Left lobe of liver (tissue), 2 donors: ENCODE results near the gene ZDHHC12. TPM values are rescaled to one million over a fixed set of nuclear protein-coding genes. Genes with fewer than 3 reads are reported as not detected.

Experiments
- ATAC-seq: fragments of 200-7000 bp; cut with Tn5 transposase; one replicate; pipeline ENCODE4 v1.9.1; 2020; ENCODE audit warnings: mild to moderate bottlenecking, moderate library complexity
- DNase-seq: peaks from one replicate; pipeline ENCODE4 v3.0.0-alpha.2; 2020; ENCODE audit warnings: low spot score
- total RNA-seq: library from RNA; stranded (reverse); gene quantifications from one replicate; pipeline ENCODE4 v1.2.1, GENCODE V29; 2021
- donor health status: DM: no; HTN: no; CAD: no; lungs with moderate emphysema.
- donor health status: DM: no; HTN: yes; CAD: no.

The ZDHHC12 gene, protein sequence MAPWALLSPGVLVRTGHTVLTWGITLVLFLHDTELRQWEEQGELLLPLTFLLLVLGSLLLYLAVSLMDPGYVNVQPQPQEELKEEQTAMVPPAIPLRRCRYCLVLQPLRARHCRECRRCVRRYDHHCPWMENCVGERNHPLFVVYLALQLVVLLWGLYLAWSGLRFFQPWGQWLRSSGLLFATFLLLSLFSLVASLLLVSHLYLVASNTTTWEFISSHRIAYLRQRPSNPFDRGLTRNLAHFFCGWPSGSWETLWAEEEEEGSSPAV
- 22.9 TPM for total RNA-seq

- ATAC-seq (peak; percentile 93), DNase-seq (peak; percentile 99)
These were observed at the start of gene ZDHHC12 for GRCh38 chr9:128723866-128724743. Gene ZDHHC12 (minus strand): TSS chr9:128724127. CDS start chr9:128724093, 34 bp downstream.

- ATAC-seq (no peak), DNase-seq (no peak)
These were observed 49.1 kb upstream of the ZDHHC12 start for GRCh38 chr9:128773049-128773448.

- ATAC-seq, result peak; percentile 96
- DNase-seq, result peak; percentile 94
These were observed 48.0 kb upstream of the ZDHHC12 start, which contains the start of gene ZER1 for GRCh38 chr9:128771745-128772519. Gene ZER1 (minus strand): TSS chr9:128771927. CDS start chr9:128755565, 16,362 bp downstream.

GRCh38 chr9:128771094-128771721 lies 47.3 kb upstream of the ZDHHC12 start:
- ATAC-seq (peak; percentile 60), DNase-seq (no peak)

- ATAC-seq, result no peak
- DNase-seq, result no peak
These were observed 46.5 kb upstream of the ZDHHC12 start for GRCh38 chr9:128770286-128771030.

DNA sequence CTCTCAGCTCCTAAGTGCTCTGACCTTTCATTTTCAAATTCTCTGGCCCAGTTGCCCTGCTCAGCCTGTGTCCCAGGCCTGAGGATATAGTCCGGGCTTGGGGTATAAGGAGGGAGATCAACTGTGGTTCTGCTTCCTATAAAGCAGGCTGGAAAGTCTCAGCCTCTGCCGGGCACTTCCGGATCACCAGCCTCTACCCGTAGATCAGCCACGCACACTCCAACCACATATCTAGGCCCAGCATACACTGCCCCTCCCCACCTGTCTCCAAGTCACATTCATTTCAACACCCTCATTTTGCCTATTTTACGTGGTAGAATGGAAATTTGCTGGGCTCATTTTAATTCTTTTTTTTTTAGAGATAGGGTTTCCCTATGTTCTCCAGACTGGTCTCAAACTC lies 44.7 kb upstream of the ZDHHC12 start:
- ATAC-seq (no peak), DNase-seq (no peak)

DNA sequence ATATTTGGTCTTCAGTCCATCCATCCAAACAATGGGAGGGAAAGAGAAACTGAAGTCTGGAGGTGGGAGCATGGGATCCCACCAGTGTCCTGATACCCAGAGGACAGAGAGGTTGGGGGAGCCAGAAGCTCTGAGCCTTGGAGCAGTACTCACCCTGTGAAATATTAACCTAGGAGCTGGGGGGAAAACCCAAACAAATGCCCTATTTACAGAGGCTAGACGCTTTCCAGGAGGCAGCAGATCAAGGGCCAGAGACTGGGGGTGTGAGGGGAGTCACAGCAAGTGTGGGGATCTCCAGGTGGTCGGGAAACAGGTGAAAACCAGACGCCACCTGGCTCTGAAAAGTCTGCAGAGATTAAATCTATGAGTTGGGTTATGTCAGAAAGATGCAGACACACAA lies 41.6 kb upstream of the ZDHHC12 start:
- peak; percentile 68 for DNase-seq
- ATAC-seq, result peak; percentile 73

GRCh38 chr9:128764361-128764760 lies 40.4 kb upstream of the ZDHHC12 start:
- ATAC-seq, result no peak
- DNase-seq, result no peak

- ATAC-seq, result peak; percentile 75
- peak; percentile 83 for DNase-seq
These were observed 38.9 kb upstream of the ZDHHC12 start for GRCh38 chr9:128762671-128763449.

GRCh38 chr9:128757602-128758001 lies 33.7 kb upstream of the ZDHHC12 start:
- DNase-seq, result no peak
- no peak for ATAC-seq

DNA sequence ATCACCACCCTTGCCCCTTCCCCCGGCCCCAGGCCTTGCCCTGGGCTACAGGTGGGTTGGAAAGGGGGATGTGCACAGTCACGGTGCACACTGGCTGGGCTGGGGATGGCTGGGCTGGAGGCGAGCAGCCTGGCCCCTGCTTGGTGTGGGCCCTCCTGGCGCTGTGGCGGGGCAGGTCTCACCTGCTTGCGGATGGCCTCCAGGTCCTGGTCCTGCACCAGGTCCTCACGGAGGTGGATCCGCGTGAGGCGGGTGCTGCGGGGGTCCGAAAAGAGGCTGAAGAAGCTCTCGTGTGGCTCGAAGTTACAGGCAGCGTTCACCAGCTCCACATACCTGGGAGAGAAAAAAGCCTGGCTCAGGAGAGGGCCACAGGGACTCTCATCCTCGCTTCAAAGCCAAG lies 29.7 kb upstream of the ZDHHC12 start:
- peak; percentile 17 for ATAC-seq
- DNase-seq, result no peak

- no peak for DNase-seq
- ATAC-seq, result no peak
These were observed 27.1 kb upstream of the ZDHHC12 start for GRCh38 chr9:128750926-128751595.

DNA sequence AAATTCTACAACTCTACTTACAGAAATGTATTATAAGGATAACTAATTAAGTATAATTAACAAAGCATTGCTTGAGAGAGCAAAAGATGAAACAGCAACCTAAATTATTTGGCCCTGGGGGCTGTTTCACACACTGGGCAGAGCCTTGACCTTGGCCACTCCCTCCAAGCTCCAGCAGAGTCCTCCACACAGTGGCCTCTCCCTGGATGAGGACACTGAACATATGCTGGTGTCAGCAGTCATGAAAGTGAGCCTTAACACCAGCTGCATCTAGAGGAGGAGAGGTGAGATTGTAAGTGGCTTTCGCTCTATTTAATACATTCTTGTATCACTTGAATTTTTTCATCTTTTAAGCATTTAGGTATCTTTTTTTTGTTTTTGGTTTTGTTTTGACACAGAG lies 23.3 kb upstream of the ZDHHC12 start:
- ATAC-seq, result no peak
- no peak for DNase-seq

DNA sequence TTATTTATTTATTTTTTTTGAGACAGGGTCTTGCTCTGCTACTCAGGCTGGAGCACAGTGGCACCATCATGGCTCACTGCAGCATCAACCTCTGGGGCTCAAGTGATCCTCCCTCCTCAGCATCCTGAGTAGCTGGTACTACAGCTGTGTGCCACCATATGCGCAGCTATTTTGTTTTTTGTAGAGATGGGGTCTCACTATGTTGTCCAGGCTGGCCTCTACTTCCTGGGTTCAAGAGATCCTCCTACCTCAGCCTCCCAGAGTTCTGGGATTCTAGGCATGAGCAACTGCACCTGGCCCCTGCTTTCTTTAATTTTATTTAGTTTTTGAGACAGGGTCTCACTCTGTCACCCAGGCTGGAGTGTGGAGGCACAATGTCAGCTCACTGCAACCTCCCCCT lies 19.5 kb upstream of the ZDHHC12 start:
- DNase-seq, result no peak
- ATAC-seq, result no peak

DNA sequence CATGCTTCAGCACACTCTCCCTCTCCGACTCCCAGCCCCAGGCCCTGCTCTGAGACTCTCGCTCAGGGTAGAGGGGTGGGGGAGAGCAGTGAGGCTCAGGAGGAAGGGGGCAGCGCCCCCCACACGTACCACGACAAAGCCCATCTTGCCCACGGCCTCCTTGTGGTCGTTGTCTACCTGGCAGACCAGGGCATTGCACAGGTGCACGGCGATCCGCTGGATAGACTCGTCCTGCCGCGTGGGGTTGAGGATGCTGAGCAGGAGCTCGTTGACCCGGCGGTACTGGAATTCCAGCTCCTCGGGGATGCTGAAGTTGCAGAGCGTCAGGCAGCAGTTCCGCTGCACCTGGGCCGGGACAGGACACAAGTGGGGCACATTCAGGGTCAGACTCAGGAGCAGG lies 18.5 kb upstream of the ZDHHC12 start:
- ATAC-seq (no peak), DNase-seq (no peak)

DNA sequence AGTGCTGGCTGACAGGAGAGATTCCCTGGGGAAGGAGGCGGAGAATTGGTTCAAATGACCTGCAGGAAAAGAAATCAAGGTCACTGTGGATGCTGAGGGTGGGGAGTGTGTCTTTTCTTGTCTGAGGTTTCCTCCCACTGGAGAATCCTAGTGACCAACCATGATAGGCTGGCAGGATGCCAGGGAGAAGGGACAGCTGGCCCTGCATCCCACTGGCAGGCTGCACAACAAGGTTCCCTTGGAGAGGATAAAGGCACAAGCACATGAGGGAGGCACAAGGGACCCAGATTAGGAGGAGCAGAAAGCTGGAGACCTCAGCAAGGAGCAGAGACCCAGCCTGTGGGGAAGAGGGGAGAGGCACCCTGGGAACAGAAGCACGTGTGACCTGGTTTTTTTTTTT lies 11.4 kb upstream of the ZDHHC12 start:
- ATAC-seq (no peak), DNase-seq (no peak)

DNA sequence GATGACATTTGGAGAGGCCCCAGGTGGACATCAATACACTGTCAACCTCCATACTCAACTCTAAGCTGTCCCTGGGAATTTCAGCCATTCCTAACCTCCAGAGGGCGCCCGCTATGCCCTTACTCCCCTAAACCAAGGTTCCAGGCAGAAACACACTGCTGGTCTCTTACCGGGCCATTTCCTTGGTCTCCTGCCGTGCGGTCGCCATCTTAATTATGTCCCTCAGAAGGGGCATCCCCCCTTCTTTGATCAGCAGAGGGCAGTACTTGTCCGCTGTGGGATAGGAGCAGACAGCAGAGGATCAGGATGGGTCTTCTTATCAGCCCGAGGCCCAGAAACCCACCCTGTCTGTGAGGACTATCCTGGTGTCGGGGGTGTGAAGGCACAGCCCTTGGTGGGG lies 9.3 kb upstream of the ZDHHC12 start:
- peak; percentile 90 for ATAC-seq
- DNase-seq, result peak; percentile 69

DNA sequence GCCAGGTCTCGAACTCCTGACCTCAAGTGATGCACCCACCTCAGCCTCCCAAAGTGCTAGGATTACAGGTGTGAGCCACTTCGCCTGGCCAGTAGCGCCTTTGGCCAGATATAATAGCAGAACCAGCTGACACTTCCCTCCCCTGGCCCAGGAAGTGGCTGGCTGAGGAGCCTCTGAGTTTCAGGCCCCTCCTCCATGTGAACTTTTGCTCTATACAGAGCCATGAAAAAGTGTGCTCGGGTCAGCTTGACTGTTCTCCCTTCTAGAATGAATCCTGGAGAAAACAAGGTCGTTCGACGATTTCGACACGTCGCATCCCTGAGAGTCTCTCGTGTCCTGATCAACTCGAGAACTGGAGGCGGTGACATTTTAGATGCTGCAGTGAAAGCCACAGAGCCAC lies 8.6 kb upstream of the ZDHHC12 start:
- DNase-seq (no peak), ATAC-seq (no peak)

- no peak for ATAC-seq
These were observed 7.8 kb upstream of the ZDHHC12 start for GRCh38 chr9:128731691-128732090.

More at GRCh38 chr9:128731691-128732090, 7.8 kb upstream of the ZDHHC12 start:
- DNase-seq, result no peak
